Measurements from ENCODE around the gene ABCC1.

Gene ABCC1

GRCh38 chr16:16076423-16076813 lies 127.0 kb downstream of the ABCC1 start:
- H3K4me1 ChIP-seq (ENCODE audit: control insufficient read depth, low read length) = peaks cover 8% of the 10 kb centered on the region
- peaks cover 2% of the 10 kb centered on the region; the same call in 1 of the 2 replicates for H3F3A ChIP-seq (ENCODE audit: control insufficient read depth, insufficient read depth)
- no peak overlapping the region for H3K27ac ChIP-seq (ENCODE audit: low read depth, low read length)
- peaks cover 55% of the 10 kb centered on the region for H3K36me3 ChIP-seq (ENCODE audit: control insufficient read depth, low read length)
- no peaks in the 10 kb centered on the region for H3K27me3 ChIP-seq (ENCODE audit: control insufficient read depth, low read length)
- no peaks in the 10 kb centered on the region for H4K20me1 ChIP-seq (ENCODE audit: control insufficient read depth, insufficient read depth, low read depth, low read length)
- H3K9me3 ChIP-seq (ENCODE audit: control insufficient read depth, insufficient read depth, low read length) = no peaks in the 10 kb centered on the region
- H3K9me2 ChIP-seq (replicated peaks; ENCODE audit: control insufficient read depth, low read length) = no peaks in the 10 kb centered on the region
- no peaks in the 10 kb centered on the region for H3K79me2 ChIP-seq (ENCODE audit: control insufficient read depth, low read length)
- no peak overlapping the region for H3K4me2 ChIP-seq (ENCODE audit: low read length)
- TF ChIP-seq CTCF (IDR thresholded peaks at IDR 0.05; ENCODE audit: low read depth, low read length, poor library complexity, severe bottlenecking) (no peak), EZH2phosphoT487 (IDR thresholded peaks at IDR 0.05; ENCODE audit: borderline replicate concordance, low read length) (no peak)
- H3K4me3 ChIP-seq (ENCODE audit: low read length) = no peak overlapping the region

- Histone ChIP-seq H3K4me1 (ENCODE audit: control insufficient read depth, low read length) (no peaks in the 10 kb centered on the region), H3F3A (ENCODE audit: control insufficient read depth, insufficient read depth) (peaks cover 2% of the 10 kb centered on the region; the same call in 1 of the 2 replicates), H3K4me2 (ENCODE audit: low read length) (no peak overlapping the region), H4K20me1 (ENCODE audit: control insufficient read depth, insufficient read depth, low read depth, low read length) (no peaks in the 10 kb centered on the region), H3K36me3 (ENCODE audit: control insufficient read depth, low read length) (peaks cover 62% of the 10 kb centered on the region), H3K27me3 (ENCODE audit: control insufficient read depth, low read length) (no peaks in the 10 kb centered on the region), H3K9me3 (ENCODE audit: control insufficient read depth, insufficient read depth, low read length) (peaks cover 5% of the 10 kb centered on the region; the same call in 1 of the 2 replicates), H3K4me3 (ENCODE audit: low read length) (no peak overlapping the region), H3K79me2 (ENCODE audit: control insufficient read depth, low read length) (no peaks in the 10 kb centered on the region), H3K9me2 (replicated peaks; ENCODE audit: control insufficient read depth, low read length) (no peaks in the 10 kb centered on the region), H3K27ac (ENCODE audit: low read depth, low read length) (no peak overlapping the region)
- TF ChIP-seq CTCF (IDR thresholded peaks at IDR 0.05; ENCODE audit: low read depth, low read length, poor library complexity, severe bottlenecking) (no peak), EZH2phosphoT487 (IDR thresholded peaks at IDR 0.05; ENCODE audit: borderline replicate concordance, low read length) (no peak)
These were observed 131.1 kb downstream of the ABCC1 start for GRCh38 chr16:16080465-16081065.

- no peaks in the 10 kb centered on the region for H3K9me2 ChIP-seq (replicated peaks; ENCODE audit: control insufficient read depth, low read length)
- no peak overlapping the region for H3K27ac ChIP-seq (ENCODE audit: low read depth, low read length)
- H3K36me3 ChIP-seq (ENCODE audit: control insufficient read depth, low read length) = peaks cover 62% of the 10 kb centered on the region
- H3K4me3 ChIP-seq (ENCODE audit: low read length) = no peak overlapping the region
- no peaks in the 10 kb centered on the region for H3K27me3 ChIP-seq (ENCODE audit: control insufficient read depth, low read length)
- H3K9me3 ChIP-seq (ENCODE audit: control insufficient read depth, insufficient read depth, low read length) = peaks cover 5% of the 10 kb centered on the region; the same call in 1 of the 2 replicates
- H3F3A ChIP-seq (ENCODE audit: control insufficient read depth, insufficient read depth) = peaks cover 2% of the 10 kb centered on the region; the same call in 1 of the 2 replicates
- H3K4me1 ChIP-seq (ENCODE audit: control insufficient read depth, low read length) = no peaks in the 10 kb centered on the region
- H3K79me2 ChIP-seq (ENCODE audit: control insufficient read depth, low read length) = no peaks in the 10 kb centered on the region
- no peaks in the 10 kb centered on the region for H4K20me1 ChIP-seq (ENCODE audit: control insufficient read depth, insufficient read depth, low read depth, low read length)
- TF ChIP-seq CTCF (IDR thresholded peaks at IDR 0.05; ENCODE audit: low read depth, low read length, poor library complexity, severe bottlenecking) = no peak
- TF ChIP-seq EZH2phosphoT487 (IDR thresholded peaks at IDR 0.05; ENCODE audit: borderline replicate concordance, low read length) = no peak
- H3K4me2 ChIP-seq (ENCODE audit: low read length) = no peak overlapping the region
These were observed 131.7 kb downstream of the ABCC1 start for GRCh38 chr16:16081141-16081540.

Measured in DOHH2 (cell line).